Panc1 (cell line): Measurements from ENCODE around the gene AMBRA1. TPM values are rescaled to one million over a fixed set of nuclear protein-coding genes. Genes with fewer than 3 reads are reported as not detected.

Experiments used
- ATAC-seq: fragments of 200-7000 bp; cut with Tn5 transposase; 2 replicates; pipeline ENCODE4 v1.9.1; 2020; ENCODE audit warnings: mild to moderate bottlenecking, moderate library complexity
- BruUV-seq: library from RNA; stranded (reverse); fragments of 400-500 nt; replicated peaks from 2 replicates; lab custom pipeline; 2021; lab: Mats Ljungman, UMichigan
- CTCF ChIA-PET: fragments of 300-600 bp; sonication (Branson Sonifier 250); formaldehyde crosslinking; loops from one replicate; lab custom pipeline; 2022; ENCODE audit warnings: antibody characterized with exemption; lab: Charles Lee
- POLR2A ChIA-PET: fragments of 300-600 bp; sonication (Branson Sonifier 250); formaldehyde crosslinking; loops from one replicate; lab custom pipeline; 2022; ENCODE audit warnings: antibody characterized with exemption; lab: Charles Lee
- DNase-seq: peaks from one replicate; pipeline ENCODE4 v3.0.0-alpha.2; 2010; ENCODE audit warnings: low read depth, low spot score
- H3K27ac ChIP-seq: 2 replicates; pipeline ENCODE4 v1.5.1; 2011; ENCODE audit warnings: mild to moderate bottlenecking, low read length, inconsistent platforms
- H3K27me3 ChIP-seq: fragments of 200-500 bp; sonication (Bioruptor generic); 2 replicates; pipeline ENCODE4 v1.6.0; 2014; ENCODE audit warnings: low read length, inconsistent platforms; ENCODE audit not compliant: control insufficient read depth, insufficient read depth
- H3K36me3 ChIP-seq: fragments of 200-500 bp; sonication (Bioruptor generic); 2 replicates; pipeline ENCODE4 v1.5.1; 2014; ENCODE audit warnings: inconsistent platforms, mild to moderate bottlenecking, low read length, moderate library complexity; ENCODE audit not compliant: control insufficient read depth, insufficient read depth
- H3K4me1 ChIP-seq: 2 replicates; pipeline ENCODE4 v1.5.1; 2011; ENCODE audit warnings: inconsistent platforms, mild to moderate bottlenecking, low read length, moderate library complexity; ENCODE audit not compliant: control insufficient read depth, insufficient read depth
- H3K4me3 ChIP-seq, 2 experiments: 2 replicates each; pipeline ENCODE4 v1.5.1; 2011 to 2012; ENCODE audit warnings: low read depth in 2 of 2, low read length in 2 of 2, mild to moderate bottlenecking in 2 of 2, inconsistent platforms in 1 of 2, moderate library complexity in 1 of 2
- H3K9me3 ChIP-seq: fragments of 200-500 bp; sonication (Bioruptor generic); 2 replicates; pipeline ENCODE4 v1.5.1; 2014; ENCODE audit warnings: low read depth, mild to moderate bottlenecking, inconsistent platforms, low read length, moderate library complexity; ENCODE audit not compliant: control insufficient read depth, insufficient read depth
- POLR2AphosphoS5 ChIP-seq: IDR thresholded peaks from 2 replicates; pipeline ENCODE4 v1.6.1; 2012; ENCODE audit warnings: mild to moderate bottlenecking, low read depth, low read length, moderate library complexity
- REST ChIP-seq, 2 experiments: IDR thresholded peaks; 2 replicates each; pipeline ENCODE4 v1.6.1; 2011 to 2012; ENCODE audit warnings: low read depth in 2 of 2, control low read depth in 1 of 2, low read length in 1 of 2, mild to moderate bottlenecking in 1 of 2, moderate library complexity in 1 of 2; ENCODE audit not compliant: insufficient read depth in 1 of 2
- SIN3A ChIP-seq: IDR thresholded peaks from 2 replicates; pipeline ENCODE4 v1.6.1; 2012; ENCODE audit warnings: low read depth, mild to moderate bottlenecking, low read length, moderate library complexity, borderline replicate concordance; ENCODE audit not compliant: insufficient read depth
- TCF7L2 ChIP-seq: IDR thresholded peaks from 2 replicates; pipeline ENCODE4 v1.6.1; 2011; ENCODE audit warnings: mild to moderate bottlenecking, low read depth, low read length, inconsistent platforms
- in situ Hi-C: cut with HindIII; loops from 2 replicates; pipeline ENCODE4 v1.10.0; 2016; ENCODE audit warnings: low sequenced_read_pairs, low pct_unique_long_range_greater_than_20kb
- intact Hi-C: fragments of 100-400 bp; cut with micrococcal nuclease; formaldehyde crosslinking; loops from one replicate; pipeline ENCODE4 v1.10.0; 2022; ENCODE audit not compliant: unreplicated experiment
- total RNA-seq: library from RNA; stranded (reverse); gene quantifications from one replicate; pipeline ENCODE4 v1.2.1, GENCODE V29; 2021; ENCODE audit not compliant: unreplicated experiment
- TF ChIP-seq, protein P1 (sequence below): fragments of 450-650 bp; IDR thresholded peaks from 2 replicates; pipeline ENCODE4 v1.5.1; 2017; ENCODE audit warnings: mild to moderate bottlenecking

Gene AMBRA1
- total RNA-seq, 1 experiment from 2014 or later, result 40.0 TPM

DNA sequence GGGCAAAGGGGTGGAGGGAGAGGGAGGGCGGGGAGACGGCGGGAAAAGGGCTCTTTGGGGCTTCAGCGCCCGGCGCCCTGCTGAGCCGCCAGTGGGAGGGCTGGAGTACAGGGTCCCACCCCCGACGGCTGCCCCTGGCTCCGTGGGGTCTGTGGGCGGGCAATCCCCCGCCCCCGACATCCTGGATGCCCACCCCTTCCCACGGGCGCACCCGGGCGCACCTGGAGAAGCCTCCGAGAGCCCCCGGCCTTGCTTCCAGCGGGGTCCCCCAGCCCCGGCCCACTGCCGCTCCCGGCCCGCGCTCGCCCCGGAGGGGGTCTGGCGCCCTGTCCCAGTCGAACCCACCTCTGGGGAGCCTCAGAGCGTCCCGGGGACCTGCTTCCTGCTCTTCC lies 202.6 kb downstream of the AMBRA1 start:
- Histone ChIP-seq H3K36me3 (no peaks in the 10 kb centered on the region), H3K4me1 (peaks cover 17% of the 10 kb centered on the region), H3K4me3 (peak overlapping the region; percentile 49 to 70), H3K27me3 (peaks cover 3% of the 10 kb centered on the region; the same call in 1 of the 2 replicates), H3K27ac (no peak overlapping the region), H3K9me3 (no peaks in the 10 kb centered on the region)
- CTCF ChIA-PET, result interaction anchor here (0.7 kb wide), 1 partner anchor 9 kb away, joined by 4 read pairs; no protein-coding TSS in a partner anchor
- POLR2A ChIA-PET, result interaction anchor here (0.6 kb wide), 2 partner anchors 772 to 1543 kb away, joined by 5 to 11 read pairs; no protein-coding TSS in a partner anchor
- in situ Hi-C loops, result no loop called here
- TF ChIP-seq SIN3A, result no peak
- TF ChIP-seq, protein P1, sequence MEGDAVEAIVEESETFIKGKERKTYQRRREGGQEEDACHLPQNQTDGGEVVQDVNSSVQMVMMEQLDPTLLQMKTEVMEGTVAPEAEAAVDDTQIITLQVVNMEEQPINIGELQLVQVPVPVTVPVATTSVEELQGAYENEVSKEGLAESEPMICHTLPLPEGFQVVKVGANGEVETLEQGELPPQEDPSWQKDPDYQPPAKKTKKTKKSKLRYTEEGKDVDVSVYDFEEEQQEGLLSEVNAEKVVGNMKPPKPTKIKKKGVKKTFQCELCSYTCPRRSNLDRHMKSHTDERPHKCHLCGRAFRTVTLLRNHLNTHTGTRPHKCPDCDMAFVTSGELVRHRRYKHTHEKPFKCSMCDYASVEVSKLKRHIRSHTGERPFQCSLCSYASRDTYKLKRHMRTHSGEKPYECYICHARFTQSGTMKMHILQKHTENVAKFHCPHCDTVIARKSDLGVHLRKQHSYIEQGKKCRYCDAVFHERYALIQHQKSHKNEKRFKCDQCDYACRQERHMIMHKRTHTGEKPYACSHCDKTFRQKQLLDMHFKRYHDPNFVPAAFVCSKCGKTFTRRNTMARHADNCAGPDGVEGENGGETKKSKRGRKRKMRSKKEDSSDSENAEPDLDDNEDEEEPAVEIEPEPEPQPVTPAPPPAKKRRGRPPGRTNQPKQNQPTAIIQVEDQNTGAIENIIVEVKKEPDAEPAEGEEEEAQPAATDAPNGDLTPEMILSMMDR, result no peak
- no peak for TF ChIP-seq POLR2AphosphoS5
- no peak for TF ChIP-seq REST (IDR thresholded peaks at IDR 0.05; ENCODE audit: insufficient read depth in 1 of 2, low read depth in 2 of 2, low read length in 1 of 2)
- no peak for TF ChIP-seq TCF7L2
- ATAC-seq (no peak), DNase-seq (no peak)
- BruUV-seq, result no TSS peak
- intact Hi-C loops, result no loop called here

DNA sequence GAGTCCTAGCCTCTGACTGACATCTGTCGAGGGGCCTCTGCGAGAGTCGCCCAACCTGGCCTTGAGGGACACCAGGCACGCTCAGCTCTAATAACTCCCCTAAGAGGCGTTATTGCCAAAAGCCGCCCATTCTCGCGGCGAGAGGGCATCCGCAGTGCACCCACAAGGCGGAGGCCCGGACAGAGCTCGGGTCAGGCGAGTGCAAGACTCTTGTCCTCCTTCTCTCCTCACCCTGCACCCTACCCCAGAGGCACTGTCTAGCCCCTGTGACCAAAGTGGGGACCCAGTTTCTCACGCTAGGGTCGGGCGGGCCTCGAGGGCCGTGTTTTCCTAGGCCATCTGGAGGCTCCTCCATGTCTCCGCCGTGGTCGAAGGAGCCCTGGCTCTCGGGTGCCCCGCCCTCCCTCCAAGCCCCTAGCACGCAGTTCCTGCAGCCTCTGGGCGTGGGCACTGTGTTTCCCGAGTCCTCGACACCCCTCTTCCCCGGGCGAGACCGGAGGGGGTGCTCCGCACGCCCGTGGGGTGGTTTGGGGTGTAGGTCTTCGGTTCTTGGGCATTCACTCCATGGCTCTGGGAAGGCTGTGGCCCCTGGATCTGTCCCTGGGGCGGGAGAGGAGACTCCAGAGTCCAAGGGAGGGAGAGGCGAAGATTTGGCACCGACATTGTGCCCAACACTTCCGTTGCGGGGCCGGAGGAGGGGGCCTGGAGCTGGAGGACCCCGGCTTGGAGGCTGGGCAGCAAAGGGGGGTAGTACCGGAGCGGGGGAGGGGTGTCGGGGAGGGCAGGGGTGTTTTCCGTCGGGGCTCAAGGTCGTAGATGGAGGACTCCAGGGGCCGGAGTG lies 203.3 kb downstream of the AMBRA1 start:
- TF ChIP-seq REST (IDR thresholded peaks at IDR 0.05; ENCODE audit: insufficient read depth in 1 of 2, low read depth in 2 of 2, low read length in 1 of 2) (no peak), TCF7L2 (no peak), SIN3A (no peak; the same call in 1 of the 2 replicates), POLR2AphosphoS5 (no peak)
- TF ChIP-seq, protein P1, result no peak
- POLR2A ChIA-PET, result interaction anchor here (0.6 kb wide), 1 partner anchor 771 kb away, joined by 5 read pairs; no protein-coding TSS in a partner anchor
- Histone ChIP-seq H3K4me1 (peaks cover 17% of the 10 kb centered on the region), H3K36me3 (no peaks in the 10 kb centered on the region), H3K4me3 (peak overlapping the region; percentile 49 to 70), H3K9me3 (no peaks in the 10 kb centered on the region), H3K27me3 (peaks cover 3% of the 10 kb centered on the region; the same call in 1 of the 2 replicates), H3K27ac (no peak overlapping the region)
- no TSS peak for BruUV-seq
- ATAC-seq (no peak), DNase-seq (no peak)
- CTCF ChIA-PET, result interaction anchor here (0.6 to 1.9 kb wide), 3 partner anchors 25 to 139 kb away, joined by 3 to 8 read pairs (median 5); no protein-coding TSS in a partner anchor
- in situ Hi-C loops, result no loop called here
- intact Hi-C loops, result no loop called here
